Cerebellar cortex (tissue), 1 donor: ENCODE results near the gene COL8A1.

Experiments used
- DNase-seq: peaks from one replicate; pipeline ENCODE4 v3.0.0-alpha.2; 2015; ENCODE audit warnings: low spot score

The COL8A1 gene

DNA sequence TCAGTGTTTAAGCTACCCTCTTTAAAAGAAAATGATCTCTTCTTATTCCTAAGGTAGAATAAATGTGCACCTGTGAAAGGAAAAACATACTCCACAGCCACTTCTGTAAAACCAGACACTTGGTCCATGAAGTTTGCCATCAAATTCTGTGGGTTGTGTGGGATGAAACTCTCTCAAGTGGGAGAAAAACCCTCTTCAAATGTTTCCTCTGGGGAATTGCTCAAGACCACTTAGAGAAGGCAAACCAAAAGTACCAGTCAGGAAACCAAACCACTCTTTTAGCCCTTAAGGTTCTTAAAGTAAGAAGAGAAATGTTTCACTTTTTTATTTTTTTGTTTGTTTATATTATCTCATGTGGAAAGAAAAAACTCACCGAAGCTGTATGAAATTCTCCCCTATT, 1.2 kb downstream of the COL8A1 start:
- no peak for DNase-seq

DNA sequence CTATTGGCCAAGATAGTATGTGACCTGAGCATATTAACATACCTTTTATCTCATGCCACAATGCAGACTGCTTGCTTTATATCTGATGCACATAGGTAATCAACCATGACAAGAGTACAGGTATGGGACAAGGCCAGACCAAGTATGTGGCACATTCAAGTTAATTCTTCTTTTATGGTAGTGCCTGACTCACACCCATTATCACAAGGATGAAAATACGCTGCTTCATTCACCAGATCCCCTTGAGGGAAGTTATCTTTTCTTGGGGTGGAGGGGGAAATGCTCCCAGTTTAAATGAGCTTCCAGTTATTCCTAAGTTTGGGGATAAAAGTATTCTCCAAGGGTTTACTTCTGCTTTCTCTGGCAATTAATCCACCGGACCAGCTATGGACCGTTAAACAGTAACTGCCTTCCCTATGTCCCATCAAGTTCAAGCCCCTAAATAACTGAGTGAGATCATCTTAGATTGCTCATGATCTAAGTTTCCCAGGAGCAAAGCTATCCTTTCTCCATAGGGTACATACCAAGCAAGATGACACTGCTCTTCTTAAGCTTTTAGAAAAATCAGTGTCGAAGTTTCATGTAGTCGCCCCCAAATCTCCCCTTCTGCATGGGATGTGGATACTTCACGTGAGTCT, 1.9 kb downstream of the COL8A1 start:
- no peak for DNase-seq

DNA sequence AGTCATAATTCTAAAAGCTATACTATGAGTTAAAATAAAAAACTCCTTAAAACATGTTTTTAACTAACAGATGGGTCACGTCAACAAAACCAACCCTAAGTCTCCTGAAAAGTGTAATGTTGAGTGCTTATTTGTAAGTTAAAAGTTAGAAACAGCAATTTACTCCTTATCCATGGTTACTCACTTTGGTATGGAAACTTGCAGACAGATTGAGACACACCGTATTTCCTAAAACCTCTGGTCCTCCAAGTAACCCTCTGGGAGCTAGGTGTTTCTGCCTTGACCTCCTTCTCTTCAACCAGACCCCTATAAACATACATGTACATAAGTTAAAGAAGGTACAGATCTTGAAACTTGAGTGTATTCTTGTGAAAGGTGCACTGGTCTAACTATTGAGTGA, 3.1 kb downstream of the COL8A1 start:
- no peak for DNase-seq

DNA sequence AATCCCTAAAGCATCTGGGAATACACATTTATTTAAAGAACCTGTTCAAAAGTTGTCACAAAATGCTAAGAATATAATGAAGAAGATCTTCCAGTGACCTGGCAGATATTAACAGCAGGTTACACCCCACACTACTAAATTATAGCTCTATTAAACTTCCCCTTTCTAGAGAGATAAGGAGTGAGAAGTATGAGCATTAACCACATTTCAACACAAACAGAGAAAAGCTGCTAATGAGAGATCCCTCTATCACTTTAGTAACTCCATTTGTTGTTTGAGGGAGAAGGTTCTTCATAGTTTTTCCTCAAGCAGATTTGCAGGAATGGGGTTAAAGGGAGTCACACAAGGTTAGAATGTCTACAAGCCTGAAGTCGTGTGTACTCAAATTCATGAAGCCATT, 3.6 kb downstream of the COL8A1 start:
- no peak for DNase-seq

DNA sequence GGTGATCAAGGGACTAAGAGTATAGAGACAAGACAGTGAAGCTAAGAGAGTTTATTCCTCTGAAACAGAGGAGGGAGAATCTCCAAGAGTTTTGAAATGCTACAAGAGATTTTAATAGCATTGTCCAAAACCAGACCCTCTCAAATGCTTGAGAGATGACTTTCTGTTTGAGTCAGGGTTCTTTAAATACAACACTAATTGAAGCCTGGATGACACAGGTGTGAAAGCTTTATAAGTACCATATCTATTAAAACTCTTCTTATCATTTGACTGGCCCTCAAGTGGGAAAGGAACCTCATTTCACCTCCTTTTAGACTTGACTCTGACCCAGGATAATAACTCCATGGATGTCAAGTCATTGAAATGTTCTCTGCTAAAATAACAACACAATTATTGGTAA, 5.6 kb downstream of the COL8A1 start:
- DNase-seq: no peak

DNA sequence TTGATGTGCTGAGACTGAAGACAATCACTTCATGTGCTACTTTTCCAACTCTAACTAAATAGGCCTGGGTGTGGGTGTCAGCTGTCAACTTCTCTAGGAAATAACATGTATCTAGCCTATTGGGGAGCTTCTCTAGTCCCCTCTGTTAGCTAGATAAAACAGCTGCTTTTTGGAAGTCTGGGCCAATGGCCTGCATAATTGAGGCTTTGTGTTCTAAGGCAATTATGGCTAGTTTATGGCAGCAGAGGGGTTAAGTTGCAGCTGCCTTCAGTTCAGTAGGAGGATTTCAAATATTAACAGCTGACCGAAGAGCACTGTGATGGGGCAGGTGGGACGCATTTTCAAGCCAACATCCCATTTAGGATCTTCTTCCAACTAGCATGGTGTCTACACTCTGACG, 6.4 kb downstream of the COL8A1 start:
- no peak for DNase-seq

DNA sequence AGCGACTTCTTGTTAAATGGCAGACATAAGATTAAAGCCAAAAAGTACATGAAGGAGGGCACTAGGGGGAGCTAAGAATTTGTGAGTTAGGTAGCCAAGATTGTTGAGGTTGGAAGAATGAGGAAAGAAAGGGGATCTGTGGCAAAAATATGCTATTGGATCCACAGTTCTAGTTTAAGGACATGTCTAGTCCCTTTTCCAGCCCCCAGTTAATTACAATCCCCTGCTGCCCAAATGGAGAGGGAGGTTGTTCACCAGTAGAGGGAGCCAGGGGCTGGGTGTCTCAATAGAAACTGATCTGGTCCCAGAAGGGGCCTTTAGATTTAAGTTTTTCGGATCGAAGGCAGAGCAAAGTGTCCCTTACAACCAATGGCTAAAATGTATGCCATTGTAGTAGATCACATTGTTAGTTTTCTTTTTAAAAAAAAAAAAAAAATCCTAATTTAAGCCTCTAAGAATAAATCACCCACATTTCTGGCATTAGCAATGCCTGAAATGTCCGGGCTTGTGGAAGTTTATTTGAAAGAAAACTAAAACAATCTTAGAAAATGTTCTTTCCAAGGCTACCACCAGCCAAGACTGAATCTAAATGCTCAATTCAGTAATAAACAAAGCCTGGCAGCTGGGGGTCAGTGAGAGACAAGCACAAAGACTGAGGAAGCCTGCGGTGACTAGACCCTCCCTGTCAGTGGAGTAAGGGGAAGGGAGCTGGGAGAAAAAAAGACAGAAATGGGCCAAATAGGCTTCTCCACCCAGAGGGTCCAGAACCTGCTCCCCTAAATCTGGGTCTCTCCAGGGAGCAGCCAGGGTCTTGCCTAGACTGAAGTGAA, 7.1 kb downstream of the COL8A1 start:
- DNase-seq: peak; percentile 10

DNA sequence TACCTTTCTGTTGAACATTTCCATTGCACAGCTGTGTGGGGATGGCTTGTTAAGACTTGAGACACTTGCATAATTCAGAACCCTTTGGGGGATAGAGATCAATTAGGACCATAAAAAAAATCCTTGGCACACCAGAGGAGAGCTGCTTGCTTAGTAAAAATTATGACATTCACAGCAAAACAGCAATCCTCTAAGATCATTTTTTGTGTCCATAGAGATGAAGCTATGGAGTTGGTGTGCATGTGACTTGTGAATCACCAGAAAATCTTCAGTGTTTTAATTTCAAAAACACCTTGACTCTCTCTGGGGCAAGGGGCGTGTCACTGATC, 7.7 kb downstream of the COL8A1 start:
- DNase-seq: no peak

DNA sequence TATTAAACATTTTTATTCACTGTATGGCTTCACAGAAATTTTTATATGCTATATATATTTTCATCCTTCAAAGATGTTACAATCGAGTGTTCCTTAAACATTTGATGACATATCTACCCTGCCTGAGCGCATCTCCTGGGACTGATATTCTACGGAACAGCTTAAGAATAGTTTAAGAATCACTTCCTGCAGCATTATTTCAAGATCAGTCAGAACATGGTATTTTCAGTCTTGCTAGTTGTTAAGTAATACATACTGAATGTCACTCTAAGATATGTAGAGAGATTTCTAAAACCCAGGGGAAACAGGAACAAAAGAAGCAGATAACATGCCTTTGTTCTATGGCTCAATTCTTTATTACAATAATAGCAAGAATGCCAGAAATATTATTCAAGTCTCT, 8.7 kb downstream of the COL8A1 start:
- DNase-seq: no peak

DNA sequence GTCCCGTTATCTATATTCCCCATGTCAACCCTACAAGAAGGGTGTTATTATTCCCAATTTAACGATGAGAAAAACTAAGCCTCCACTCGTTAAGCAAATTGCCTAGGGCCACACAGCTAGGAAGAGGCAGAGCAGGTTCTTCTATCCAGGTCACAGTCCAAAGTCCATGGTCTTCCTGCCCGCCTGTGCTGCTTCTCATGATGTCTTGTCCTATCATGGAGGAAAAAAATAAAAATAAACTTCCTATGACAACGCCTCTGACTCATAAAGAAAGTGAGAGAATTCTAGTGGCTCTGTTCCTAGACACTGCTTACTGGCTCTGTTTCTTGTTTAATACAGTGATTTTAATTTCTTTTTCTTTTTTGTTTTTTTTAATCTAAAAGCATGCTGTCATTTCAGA, 9.7 kb downstream of the COL8A1 start:
- no peak for DNase-seq

DNA sequence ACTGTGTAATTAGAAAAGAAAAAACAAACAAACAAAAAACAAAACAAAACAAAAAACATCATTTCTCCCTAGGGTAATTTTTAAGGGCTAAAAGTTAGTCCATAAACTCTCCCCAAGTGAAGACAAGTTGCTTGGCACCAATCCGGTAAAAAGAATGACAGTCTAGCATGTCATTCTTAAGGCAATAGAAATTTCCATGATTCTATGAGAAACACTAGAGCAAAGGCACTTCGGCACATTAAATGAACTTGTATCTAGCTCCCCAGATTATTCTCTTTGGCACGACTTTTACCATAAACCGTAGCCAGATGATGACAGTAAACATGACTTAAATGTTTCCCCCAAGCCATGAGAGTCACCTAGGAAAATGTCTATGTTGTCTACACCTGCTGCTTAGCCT, 10.1 kb downstream of the COL8A1 start:
- DNase-seq: no peak

DNA sequence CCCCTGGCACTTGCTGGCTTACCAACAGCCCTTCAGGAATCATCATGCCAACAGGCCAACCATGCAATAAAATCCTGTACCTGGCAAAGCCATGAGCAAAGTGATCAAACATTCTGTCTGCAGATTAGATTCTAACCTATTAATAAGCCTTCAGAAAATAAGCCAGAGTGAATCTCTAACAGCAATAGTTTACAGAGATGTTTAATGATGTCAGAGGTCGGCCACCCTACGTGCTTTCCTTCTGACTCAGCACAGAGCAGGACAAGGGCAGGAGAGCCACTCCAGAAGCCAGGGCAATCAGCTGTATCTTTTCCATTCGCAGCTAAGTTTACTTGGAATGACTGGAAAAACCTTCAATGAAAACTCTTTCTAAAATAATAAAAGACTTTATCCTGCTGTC, 13.1 kb downstream of the COL8A1 start:
- no peak for DNase-seq

DNA sequence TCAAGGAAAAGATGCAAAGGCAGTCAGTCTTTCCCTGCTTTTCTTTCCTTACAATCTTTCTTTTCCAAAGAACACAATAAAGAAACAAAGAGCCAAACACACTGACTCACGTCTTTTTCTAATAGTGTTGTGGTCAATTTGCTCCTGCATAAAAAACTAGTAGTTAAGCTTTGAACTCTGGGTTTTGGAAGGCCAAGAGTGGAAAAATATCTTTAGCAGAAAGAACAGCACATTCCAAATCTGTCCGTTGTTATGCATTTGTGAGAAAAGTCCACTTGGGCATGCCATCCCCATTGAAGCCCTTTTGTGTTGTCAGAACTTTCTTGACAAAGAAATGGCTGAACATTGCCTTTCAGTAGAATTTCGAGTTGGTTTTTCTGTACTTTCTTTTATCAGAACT, 18.2 kb downstream of the COL8A1 start:
- DNase-seq: no peak

DNA sequence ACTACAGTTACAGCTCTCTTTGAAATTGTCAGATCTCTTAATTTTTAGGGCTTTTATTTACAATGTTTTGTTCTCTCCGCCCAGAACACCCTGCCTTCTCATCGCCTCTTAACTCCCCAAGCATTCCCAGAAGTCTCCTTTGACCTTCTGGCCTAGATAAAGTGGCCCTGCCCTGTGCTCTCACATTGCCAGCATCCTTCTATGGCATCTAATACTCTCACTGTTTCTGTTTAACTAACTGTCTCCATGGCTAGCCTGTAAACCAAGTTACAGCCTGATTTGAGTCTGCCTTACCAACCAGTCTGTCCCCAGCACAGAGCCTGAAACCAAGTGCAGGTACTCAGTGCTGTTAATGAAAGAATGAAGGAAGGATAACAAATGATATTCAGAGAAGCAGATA, 19.9 kb downstream of the COL8A1 start:
- DNase-seq: no peak

DNA sequence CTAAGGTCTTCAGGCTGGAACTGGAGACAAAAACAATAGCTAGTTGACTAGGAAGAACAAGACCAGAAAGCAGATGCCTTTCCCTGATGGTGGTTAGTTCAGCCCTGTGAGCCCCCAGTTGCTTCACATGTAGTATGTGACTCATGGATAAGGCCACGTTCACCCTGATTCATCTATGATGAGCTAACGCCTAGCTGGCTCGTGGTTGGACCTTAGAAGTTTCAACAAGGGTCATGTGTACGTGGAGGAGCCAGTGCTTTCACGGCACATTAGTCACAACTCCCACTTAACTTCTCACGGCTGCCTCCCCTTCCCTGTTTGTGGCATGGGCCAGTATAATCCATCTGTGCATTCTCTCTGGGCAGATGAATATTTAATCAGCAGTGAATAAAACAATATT, 20.6 kb downstream of the COL8A1 start:
- no peak for DNase-seq

DNA sequence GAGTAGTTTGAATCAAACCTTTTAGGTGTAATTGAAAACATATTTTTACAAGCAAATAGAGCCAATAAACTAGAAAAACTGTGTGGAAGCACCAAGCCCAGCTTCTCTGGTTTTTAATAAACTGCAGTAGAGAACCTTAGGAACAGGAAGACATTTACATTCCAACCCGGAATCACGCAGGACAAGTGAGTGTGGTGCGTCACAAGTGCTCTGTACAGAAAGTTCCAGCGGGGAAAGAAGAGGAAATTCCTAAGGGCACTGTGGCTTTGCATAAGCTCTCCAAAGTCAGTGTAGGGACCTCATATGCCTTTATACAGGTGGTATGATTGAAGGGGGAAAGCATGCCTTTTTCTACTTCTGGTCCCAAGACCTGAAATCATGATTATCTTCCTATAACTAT, 21.6 kb downstream of the COL8A1 start:
- DNase-seq: no peak

DNA sequence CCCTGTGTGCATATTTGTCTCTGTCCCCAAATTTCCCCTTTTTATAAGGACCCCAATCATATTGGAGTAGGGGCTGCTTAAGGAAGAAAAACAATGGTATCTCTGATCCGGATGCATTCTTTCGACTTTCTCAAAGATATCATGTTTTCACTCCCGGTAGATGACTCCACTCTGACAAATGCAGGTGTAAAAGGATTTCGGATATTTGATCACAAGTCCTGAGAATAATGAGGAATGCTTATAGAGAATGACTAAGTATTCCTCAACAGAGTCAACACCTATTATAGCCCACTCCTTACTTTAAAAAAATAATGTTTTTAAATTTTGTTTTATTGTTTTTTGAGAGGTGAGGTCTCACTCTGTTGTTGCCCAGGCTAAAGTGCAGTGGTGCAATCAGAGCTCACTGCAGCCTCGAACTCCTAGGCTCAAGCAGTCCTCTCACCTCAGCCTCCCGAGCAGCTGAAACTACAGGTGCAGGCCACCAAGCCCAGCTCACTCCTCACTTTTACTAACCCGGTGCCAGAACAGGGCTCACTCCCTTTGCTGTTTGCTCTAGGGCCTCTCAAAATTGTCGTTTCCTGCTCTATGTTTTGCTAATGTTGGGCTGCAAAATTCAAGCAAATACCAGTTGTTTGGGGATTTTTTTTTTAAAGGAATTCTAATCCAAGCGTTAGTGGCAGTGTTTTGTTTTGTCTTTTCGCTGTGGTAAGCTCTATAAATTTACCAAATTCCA, 24.6 kb downstream of the COL8A1 start:
- no peak for DNase-seq

DNA sequence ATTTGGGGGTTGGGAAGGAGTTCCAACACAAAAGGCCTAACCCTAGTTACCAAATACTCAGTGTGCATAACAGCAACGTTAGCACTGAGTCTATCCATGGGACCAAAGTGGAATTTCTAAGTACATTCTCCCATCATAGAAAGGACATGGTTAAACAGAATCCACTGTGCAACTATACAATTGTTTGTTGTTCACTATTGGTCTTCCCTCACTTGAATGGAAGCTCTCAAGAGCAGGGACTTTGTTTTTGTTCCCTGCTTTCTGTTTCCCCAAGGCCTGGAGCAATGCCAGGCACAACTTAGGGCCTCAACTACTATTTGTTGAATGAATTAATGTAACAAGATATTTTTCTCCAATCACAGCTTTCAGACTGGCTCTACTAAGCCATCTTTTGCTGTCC, 25.6 kb downstream of the COL8A1 start:
- DNase-seq: no peak

DNA sequence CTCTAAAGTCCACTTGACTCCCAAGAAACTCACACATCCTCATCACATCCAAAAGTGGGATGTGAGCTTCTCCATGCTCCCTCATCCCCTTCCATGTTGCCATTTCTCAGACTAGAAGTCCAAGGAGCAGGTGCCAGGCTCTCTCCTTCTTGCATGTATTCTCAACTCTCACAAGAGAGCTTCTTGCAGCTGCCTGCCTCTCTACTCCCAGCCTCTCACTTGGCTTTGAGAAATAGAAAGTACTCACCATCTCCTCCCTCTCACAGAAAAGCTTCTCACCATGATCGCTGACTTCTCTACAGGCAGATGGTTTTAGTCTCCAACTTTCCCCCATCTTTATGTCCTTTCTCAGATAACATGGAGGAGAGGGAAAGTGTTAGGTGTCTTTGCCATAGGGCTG, 26.6 kb downstream of the COL8A1 start:
- no peak for DNase-seq

DNA sequence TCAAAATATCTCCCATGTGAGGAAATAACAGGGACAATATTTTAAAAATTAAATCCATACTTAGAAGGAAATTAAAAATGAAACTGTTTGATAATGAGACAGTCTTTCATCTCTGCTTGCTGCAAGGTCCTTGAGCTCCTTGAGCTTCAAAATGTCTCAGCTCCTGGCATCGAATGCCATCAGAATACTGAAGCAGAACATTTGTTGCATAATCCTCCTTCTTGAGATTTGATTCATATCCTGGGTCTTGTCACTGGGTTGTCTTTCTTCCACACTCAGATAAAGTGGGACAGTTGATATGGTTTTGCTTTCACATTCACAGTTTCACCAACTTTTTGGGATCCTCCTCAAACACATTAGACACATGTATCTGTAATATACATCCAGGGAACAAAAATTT, 27.8 kb downstream of the COL8A1 start:
- DNase-seq: no peak

DNA sequence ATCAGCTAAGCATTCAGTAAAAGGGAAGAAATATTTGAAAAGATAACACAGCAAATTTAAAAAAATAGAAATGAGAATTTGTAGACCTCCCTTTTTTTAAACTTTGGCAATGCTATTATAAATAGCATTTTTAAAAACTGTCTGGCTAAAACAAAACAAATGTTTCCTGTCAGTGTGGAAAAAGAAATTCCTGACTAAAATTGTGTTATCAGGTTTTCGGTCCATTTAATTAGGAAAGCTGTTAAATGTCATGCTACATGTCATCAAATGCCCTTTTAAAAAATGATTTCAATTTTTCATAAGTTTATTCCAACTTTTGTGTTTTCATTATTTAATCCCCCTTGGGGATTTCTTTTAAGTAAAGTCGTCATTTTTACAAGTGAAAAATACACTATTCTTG, 29.6 kb downstream of the COL8A1 start:
- DNase-seq: no peak

DNA sequence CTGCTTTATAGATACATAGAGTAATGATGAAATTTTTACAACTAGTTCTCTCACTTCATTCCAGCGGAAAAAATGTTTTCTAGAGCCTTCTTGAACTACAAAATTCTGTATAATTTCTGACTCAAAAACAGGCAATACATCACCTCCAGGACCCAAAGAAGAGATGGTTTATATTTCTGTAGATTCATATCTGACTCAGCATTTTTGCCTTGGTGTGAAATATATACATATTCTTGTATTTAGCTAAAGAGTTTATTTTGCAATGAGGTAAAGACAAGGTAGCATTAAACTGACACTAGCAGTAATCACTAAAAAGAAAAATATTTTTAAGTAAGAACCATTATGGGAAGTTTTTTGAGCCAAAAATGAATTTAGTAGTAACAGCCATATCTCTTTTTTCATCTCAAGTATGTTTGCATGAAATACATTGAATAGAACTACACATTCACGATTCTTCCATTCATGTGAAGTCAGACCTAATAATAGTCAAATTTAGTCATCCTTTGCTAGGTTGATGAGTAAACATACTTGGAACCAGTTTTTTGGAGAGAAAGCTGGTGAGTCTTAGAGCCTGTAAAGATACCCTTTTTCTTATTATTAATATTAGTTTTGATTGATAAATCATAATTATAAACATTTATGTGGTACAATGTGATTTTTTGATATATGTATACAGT, 31.6 kb downstream of the COL8A1 start:
- DNase-seq: no peak

DNA sequence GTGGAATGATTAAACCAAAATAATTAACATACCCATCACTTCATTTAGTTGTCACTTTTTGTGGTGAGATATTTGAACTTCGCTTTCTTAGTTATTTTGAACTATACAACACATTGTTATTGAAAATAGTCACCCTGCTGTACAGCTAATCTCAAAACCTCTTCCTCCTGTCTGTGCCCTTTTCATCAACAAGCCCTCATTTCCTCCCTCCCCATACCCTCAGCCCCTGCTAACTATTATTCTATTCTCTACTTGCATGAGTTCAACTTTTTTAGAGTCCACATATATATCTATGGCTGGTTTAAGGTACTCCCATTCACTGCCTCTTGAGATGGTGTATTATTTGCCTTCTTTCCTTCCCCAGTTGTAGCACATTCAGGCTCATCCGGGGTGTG, 32.2 kb downstream of the COL8A1 start:
- DNase-seq: no peak
